HG03039 (cell line): ENCODE results near the gene CDC45.

Source experiments
- ATAC-seq: cut with Tn5 transposase; IDR thresholded peaks from one replicate; pipeline ENCODE4 v1.9.1; 2021; ENCODE audit warnings: mild to moderate bottlenecking, moderate library complexity; ENCODE audit not compliant: unreplicated experiment

Gene CDC45

DNA sequence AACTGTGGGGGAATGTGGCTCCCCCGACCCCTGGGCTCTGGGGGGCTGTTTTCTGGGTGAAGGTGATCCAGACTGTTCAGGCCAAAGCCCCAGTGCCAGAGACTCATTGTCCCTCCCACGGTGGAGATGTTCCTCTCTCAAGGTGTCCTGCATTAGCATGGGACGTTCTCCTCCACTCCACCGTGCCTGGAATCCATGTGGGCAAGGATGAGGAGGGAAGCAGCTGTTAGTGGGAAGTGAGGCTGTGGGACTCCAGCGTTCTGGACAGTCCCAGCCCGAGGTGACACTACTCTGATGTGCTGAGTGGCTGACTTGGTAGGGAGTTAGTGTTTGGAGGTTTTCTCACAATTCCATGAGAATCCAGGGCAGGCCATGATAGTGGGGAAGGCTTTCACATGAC lies 75.9 kb downstream of the CDC45 start:
- ATAC-seq: no peak

DNA sequence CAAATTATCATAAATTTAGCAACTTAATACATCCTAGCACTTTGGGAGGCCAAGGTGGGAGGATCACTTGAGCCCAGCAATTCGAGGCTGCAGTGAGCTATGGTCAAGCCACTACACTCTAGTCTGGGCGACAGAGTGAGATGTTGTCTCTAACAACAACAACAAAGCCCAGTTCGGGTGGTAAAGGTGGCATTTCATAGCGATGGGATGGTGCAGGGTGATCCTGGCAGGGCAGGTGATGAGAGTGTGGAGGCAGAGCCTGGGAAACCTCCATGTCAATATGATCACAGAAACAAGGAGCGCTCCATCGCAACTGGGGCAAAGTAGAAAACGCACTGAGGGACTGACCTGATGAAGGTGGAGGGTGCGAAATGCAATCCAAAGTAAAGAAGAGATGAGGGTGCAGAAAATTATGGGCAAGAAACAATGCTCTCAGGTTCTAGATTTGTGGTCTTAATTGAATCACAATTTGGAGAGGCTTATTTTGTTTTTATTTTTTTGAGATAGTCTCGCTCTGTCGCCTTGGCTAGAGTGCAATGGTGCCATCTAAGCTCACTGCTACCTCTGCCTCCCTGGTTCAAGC lies 77.3 kb downstream of the CDC45 start:
- no peak for ATAC-seq

DNA sequence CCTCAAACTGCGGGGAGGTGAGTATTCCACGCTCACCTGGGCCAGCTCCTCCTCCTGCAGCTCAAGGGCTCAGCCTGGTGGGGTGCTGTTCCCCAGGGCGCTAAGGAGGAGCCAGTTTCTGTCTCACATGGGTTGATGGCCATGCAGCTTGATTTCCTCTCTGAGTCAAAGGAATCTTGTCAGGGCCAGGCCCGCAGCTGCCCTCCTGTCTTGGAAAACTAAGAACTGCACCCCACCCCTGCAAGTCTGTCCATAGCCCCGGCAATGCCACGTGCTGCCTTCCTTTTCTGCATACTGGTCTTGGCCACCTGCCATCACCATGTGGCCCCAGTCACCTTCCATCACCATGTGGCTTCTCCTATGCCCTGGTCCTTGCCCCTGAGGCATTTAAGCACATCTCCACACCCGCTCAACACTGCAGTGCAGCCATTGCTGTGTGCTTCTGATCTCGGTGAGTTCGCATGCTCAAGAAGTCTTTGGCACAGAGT lies 79.6 kb downstream of the CDC45 start:
- ATAC-seq: no peak

DNA sequence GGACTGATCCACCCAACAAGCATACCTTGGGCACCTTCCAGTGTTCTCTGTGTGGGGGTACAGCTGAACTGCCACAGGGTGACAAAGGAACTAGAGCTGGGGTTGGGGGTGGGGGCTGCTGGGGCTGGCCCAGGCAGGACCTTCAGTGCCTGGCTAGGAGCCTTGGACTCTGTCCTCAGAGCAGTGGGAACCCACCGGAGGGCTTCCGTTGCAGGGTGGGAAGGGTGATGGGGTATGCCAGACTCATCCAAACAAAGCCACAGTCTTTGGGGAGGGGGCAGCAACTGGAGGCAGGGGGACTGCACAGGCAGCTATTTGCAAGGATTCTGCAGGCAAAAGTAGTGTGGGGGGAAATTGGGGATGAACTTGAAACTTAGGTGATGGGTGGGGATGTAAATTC lies 80.2 kb downstream of the CDC45 start:
- no peak for ATAC-seq

DNA sequence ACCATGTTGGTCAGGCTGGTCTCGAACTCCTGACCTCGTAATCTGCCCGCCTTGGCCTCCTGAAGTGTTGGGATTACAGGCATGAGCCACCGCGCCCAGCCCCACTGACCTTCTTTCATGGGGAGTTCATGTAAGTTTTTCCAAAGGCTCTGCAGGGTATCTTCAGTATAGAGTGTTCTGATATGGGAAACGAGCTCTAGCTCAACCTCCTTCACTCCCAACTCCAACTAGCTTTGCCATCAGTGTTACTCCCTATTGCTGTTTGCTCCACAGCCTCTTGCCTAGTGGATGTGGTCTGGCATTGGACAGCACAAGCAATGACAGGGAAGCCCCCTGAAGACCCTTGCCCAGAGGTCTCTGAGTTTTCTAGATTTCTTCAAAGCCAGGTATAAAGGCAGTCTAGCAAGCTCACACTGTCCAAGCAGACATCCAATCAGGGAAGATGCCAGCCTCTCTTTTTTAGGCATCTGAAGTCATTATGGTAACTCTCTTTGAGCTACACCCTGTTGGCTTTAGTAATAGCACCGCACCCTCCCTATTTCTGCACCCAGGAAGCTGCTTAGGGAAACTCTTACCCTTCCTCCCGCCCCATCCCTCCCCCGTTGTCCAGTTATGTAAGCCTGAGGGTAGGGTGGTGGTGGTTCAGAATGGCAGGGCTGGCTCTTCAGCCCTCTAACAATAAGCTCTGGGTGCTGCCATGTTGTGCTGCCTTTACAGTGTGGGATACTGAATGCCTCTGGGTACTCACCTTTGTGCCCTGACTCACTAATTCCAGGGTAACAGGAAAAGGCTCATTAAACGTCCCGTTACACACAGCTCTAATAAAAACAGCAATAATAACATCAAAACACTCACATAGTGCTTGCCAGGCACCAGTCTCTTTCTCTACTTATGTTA lies 85.9 kb downstream of the CDC45 start:
- no peak for ATAC-seq

DNA sequence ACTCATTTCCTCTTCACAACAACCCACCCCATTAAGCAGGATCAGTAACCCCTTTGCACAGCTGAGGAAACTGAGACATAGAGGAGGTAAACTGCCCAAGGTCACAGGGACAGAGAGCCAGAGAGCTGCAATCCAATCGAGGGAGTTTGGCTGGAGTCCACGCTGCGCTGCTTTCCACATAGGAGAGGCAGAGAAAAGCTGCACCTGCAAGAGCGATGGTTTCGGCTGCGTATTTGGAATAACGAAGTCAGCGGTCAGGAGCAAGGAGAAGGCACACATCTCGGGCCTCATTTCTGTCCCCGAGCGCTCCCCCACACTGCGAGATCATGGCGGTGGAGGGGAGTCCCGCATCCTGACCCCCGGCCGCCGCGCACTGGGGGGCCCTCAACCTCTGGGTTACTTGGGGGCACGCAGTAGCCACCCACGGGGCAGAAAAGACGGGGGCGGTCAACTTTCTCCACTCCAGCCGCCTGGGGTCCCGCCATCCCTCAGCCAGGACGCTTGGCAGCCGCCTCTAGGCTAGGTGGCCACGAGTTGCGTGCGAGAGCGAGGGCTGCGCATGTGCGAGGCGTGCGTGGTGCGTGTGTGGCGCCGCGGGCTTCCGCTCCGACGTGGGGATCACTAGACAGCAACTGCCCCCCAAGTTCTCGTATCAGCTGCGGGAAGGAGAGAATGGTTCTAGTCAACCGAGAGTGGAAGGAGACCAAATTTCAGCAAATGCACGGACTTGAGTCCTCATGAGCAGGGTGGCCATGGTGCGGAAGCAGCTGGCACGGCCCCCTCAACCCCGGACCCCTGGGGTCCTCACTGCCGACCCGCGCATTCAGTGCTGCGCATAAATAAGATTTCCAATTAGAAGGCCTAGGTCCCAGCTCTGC lies 86.8 kb downstream of the CDC45 start:
- no peak for ATAC-seq

DNA sequence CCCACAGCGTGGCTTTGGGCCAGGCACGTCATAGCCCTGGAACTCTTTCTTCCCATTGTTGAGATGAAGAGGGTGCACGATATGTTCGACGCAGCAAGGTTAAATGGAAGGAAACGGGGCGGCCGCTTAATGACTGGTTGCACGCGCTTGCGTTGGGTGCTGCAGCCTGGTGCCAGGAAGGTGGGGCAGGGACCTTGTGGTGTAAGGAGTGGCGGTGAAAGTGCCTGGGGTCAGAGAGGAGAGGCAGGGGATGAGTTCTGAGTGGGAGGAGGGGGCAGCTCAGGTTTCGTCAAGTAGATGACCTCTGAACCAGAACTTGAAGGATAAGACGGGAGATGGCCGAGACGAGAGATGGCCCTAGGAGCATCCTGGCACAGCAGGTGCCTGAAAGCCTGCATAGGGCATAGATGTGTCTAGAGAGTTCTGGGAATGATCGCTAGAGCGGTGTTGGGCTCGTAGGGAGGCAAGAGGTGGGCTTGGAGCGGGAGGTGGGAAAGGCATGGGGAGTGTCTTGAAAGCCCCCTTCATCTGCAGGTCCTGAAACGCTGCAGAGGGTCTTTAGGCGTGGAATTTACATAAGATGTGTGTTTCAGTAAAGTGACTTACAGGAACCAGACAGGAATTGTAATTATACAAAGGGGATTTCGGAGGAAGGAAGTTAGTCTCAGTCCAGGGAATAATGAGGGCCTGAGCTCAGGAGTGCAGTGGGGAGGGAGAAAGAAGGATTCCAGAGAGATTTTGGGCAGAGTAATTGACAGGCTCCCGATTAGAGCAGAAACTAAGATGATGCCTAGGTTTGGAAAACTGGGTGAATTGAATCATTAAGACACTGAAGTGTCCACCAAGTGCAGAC lies 87.7 kb downstream of the CDC45 start:
- no peak for ATAC-seq

DNA sequence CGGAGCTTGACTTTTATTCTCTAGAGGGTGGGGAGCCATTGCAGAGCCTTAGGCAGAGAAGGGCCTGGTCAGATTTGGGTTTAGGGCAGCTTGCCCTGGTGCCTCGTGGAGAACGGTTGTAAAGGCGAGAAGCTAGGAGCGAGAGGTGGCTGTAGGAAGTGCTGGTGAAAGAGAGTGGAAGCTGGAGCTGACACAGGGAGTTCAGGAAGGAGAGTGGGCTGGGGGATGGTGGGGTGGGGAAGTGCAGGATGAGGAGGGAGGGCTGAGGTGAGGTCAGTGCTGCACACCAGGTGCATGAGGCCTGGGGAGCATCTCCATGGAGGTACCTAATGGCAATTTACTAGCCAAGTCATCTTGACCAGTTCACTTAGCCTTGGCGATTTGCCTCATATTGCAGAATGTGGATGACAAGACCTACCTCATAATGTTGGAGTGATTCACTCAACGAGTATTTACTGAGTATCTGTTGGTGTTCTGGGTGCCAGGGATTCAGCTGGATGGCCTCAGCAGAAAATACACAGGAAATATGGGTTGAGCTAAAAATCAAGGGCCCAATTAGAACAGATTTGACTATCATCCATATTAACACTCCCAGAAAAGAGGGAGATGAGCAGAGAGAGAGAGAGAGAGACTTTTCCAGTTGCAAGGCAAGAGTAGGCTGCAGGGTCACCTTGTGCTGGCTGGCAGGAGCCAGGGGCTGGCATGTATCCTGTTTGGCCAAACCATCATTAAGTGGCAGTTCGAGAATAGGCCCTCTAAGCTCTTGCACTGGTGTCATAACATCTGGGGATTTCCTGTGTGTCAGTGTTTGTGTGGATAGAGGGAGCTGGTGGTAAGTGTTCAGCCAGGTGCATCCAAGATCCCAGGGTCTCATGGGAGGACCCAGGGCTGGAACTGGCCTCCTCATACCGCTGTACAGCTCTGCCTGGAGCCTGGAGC lies 88.9 kb downstream of the CDC45 start:
- no peak for ATAC-seq

DNA sequence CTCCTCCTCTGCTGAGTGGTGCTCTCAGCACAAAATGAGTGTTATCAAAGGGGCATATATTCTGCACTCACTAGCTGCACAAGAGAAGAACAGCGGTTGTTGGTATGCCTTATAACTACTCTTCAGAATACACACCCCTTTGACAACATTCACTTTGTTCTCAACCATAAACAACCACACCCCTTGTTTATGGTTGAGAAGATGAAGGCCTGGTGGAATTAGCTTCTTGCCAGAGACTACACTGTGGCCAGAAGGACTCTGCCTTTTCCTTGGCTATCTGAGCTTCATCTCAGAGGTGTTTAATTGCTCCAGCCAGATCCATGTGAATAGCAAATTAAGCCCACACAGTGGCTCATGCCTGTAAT lies 89.5 kb downstream of the CDC45 start:
- ATAC-seq: no peak

DNA sequence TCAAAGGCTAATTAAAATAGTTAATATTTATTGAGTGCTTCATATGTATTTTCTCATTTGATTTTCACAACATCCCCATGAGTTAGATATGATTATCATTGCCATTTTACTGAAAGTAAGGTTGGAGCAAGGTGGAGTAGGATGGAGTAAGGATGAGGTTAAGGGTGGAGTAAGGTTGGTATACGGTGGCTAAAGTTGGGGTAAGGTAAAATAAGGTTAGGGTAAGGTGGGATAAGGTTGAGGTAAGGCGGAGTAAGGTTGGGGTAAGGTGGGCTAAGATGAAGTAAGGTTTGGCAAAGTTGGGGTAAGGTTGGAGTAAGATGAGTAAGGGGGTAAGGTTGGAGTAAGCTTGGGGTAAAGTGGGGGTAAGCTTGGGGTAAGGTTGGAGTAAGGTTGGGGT lies 90.3 kb downstream of the CDC45 start:
- ATAC-seq: no peak
